Measurements from ENCODE around the gene EFCAB14. TPM values are rescaled to one million over a fixed set of nuclear protein-coding genes. Genes with fewer than 3 reads are reported as not detected.
"Not testable (repeated sequence)": the region's sequence is repeated elsewhere in the genome, so short reads cannot be mapped to it uniquely, and the experiment has no call there.

EFCAB14 gene
- total RNA-seq, 1 donor from 2014 or later = 67.3 TPM

DNA sequence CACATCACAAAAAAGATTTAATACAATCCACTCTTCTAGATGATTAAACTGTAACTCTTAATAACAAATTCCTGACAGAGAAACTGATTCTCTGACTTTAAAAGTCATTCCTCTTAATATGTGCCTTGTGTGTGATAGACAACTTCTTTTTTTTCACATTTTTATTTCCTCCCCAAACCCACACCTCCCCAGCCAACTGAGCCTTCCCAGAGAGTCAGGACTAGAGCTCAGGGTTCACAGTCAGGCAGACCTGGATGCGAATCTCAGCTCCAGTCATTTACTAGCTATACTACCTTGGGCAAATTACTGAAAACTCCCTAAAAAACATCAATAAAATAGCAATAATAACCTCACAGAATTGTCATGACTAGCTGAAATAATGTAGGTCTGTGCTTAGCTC is 64.9 kb downstream of the EFCAB14 start:
- no peaks in the 10 kb centered on the region for H3K27me3 ChIP-seq
- peak overlapping the region in 1 of 2 donors; percentile 8 for H3K4me3 ChIP-seq
- no peak for DNase-seq (ENCODE audit: extremely low spot score in 2 of 2)
- no peak for TF ChIP-seq POLR2A (IDR thresholded peaks at IDR 0.05)
- TF ChIP-seq POLR2AphosphoS5 (IDR thresholded peaks at IDR 0.05; ENCODE audit: insufficient read depth in 1 of 2, low read depth in 1 of 2) = no peak
- H3K36me3 ChIP-seq = peaks cover 0 to 57% of the 10 kb centered on the region in 2 donors
- peak overlapping the region; percentile 15 for H3K27ac ChIP-seq
- intact Hi-C loops (cut with DNase I) = no loop called here
- no peaks in the 10 kb centered on the region for H3K4me1 ChIP-seq
- H3K9me3 ChIP-seq = no peaks in the 10 kb centered on the region

DNA sequence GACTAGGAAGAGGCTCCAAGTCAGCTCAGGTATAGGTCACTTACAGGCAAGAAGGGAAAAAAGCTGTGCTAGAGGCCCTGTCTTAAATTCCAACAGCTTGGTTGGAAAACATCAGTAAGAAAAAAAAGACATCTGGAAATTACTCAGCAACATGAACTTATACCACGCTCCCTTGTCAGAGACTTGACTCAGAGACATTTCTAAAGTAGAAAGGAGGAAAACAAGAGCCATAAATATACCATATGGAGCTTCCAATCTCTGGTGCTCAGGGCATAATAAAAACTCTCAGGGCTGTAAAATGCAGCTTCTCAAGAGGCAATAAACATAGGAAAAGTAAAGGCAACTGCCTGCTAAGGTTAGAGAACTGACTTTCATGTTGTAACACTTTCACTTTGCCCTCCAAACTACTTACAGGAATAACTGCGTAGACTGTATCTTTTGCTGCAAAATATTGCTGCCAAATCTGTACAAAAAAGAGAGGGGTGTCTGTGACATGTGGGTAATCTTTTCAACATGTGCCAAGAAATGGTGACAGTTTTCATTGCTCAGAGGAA is 65.4 kb downstream of the EFCAB14 start:
- peaks cover 0 to 56% of the 10 kb centered on the region in 2 donors for H3K36me3 ChIP-seq
- no peak for DNase-seq (ENCODE audit: extremely low spot score in 2 of 2)
- no peaks in the 10 kb centered on the region for H3K27me3 ChIP-seq
- no peak for TF ChIP-seq POLR2A (IDR thresholded peaks at IDR 0.05)
- TF ChIP-seq, protein P1, sequence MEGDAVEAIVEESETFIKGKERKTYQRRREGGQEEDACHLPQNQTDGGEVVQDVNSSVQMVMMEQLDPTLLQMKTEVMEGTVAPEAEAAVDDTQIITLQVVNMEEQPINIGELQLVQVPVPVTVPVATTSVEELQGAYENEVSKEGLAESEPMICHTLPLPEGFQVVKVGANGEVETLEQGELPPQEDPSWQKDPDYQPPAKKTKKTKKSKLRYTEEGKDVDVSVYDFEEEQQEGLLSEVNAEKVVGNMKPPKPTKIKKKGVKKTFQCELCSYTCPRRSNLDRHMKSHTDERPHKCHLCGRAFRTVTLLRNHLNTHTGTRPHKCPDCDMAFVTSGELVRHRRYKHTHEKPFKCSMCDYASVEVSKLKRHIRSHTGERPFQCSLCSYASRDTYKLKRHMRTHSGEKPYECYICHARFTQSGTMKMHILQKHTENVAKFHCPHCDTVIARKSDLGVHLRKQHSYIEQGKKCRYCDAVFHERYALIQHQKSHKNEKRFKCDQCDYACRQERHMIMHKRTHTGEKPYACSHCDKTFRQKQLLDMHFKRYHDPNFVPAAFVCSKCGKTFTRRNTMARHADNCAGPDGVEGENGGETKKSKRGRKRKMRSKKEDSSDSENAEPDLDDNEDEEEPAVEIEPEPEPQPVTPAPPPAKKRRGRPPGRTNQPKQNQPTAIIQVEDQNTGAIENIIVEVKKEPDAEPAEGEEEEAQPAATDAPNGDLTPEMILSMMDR (IDR thresholded peaks at IDR 0.05) = no peak
- TF ChIP-seq POLR2AphosphoS5 (IDR thresholded peaks at IDR 0.05; ENCODE audit: insufficient read depth in 1 of 2, low read depth in 1 of 2) = no peak
- no peaks in the 10 kb centered on the region for H3K9me3 ChIP-seq
- H3K27ac ChIP-seq = peak overlapping the region; percentile 21
- peak overlapping the region in 1 of 2 donors; percentile 8 for H3K4me3 ChIP-seq
- intact Hi-C loops (cut with DNase I) = no loop called here
- H3K4me1 ChIP-seq = no peaks in the 10 kb centered on the region

DNA sequence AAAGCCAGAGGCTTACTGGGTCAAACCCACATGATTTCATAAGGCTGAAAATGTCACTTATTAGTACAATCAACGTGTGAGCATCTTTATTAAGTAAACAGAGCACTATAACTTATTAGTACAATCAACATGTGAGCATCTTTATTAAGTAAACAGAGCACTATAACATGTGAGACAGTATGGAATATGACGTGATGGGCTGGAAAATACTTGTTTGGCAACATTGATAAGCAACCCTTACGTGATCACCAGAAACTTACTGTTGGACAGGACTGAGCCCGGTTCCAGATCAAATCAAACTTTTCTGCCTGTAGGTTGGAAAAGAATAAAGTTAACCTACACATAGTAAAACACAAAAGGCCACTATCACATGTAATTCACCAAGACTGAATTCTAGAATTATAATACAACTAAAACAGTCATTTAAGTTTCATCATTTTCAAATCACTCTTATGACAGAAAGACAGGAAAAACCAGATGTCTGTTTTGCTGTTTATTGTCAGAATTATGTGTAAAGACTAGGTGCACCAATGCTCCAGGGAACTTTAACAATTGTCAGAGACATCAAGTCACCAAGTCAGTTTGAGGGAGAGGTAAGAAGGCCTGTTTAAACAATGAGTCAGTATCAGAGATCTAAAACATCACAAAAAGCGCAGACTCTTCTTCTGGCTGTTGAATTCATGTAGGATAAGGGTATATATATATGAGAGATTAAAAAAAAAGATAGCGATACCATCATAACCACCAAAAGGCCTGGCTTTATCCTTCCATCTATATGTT is 66.4 kb downstream of the EFCAB14 start:
- Histone ChIP-seq H3K4me1 (no peaks in the 10 kb centered on the region), H3K9me3 (no peaks in the 10 kb centered on the region), H3K36me3 (peaks cover 0 to 51% of the 10 kb centered on the region in 2 donors), H3K27me3 (no peaks in the 10 kb centered on the region), H3K27ac (peak overlapping the region; percentile 21), H3K4me3 (no peak overlapping the region)
- intact Hi-C loops (cut with DNase I) = no loop called here
- TF ChIP-seq, protein P1 (IDR thresholded peaks at IDR 0.05) = no peak
- no peak for DNase-seq (ENCODE audit: extremely low spot score in 2 of 2)

DNA sequence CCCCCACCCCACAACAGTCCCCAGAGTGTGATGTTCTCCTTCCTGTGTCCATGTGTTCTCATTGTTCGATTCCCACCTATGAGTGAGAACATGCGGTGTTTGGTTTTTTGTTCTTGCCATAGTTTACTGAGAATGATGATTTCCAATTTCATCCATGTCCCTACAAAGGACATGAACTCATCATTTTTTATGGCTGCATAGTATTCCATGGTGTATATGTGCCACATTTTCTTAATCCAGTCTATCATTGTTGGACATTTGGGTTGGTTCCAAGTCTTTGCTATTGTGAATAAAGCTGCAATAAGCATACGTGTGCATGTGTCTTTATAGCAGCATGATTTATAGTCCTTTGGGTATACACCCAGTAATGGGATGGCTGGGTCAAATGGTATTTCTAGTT is 67.8 kb downstream of the EFCAB14 start:
- intact Hi-C loops (cut with DNase I); DNase-seq (ENCODE audit: extremely low spot score in 2 of 2); H3K4me1 ChIP-seq; H3K4me3 ChIP-seq; H3K27me3 ChIP-seq; H3K27ac ChIP-seq; H3K9me3 ChIP-seq: not testable (repeated sequence)
- peaks cover 0 to 44% of the 10 kb centered on the region in 2 donors for H3K36me3 ChIP-seq

DNA sequence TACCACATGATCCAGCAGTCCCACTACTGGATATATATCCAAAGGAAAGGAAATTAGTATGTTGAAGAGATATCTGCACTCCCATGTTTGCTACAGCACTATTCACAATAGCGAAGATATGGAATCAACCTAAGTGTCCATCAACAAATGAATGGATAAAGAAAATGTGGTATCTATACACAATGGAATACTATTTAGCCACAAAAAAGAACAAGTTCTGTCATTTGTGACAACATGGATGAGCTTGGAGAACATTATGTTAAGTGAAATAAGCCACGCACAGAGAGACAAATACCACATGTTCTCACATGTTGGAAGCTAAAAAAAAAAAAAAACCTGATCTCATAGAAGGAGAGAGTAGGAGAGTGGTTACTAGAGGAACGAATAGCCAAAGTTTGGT is 68.4 kb downstream of the EFCAB14 start:
- H3K36me3 ChIP-seq = peaks cover 0 to 37% of the 10 kb centered on the region in 2 donors
- no peaks in the 10 kb centered on the region for H3K27me3 ChIP-seq
- no peak overlapping the region for H3K4me3 ChIP-seq
- no peaks in the 10 kb centered on the region for H3K9me3 ChIP-seq
- DNase-seq (ENCODE audit: extremely low spot score in 2 of 2) = no peak
- TF ChIP-seq POLR2AphosphoS5 (IDR thresholded peaks at IDR 0.05; ENCODE audit: insufficient read depth in 1 of 2, low read depth in 1 of 2) (no peak), POLR2A (IDR thresholded peaks at IDR 0.05) (no peak)
- TF ChIP-seq, protein P1 (IDR thresholded peaks at IDR 0.05) = no peak
- intact Hi-C loops (cut with DNase I) = no loop called here
- H3K4me1 ChIP-seq = no peaks in the 10 kb centered on the region
- no peak overlapping the region for H3K27ac ChIP-seq

DNA sequence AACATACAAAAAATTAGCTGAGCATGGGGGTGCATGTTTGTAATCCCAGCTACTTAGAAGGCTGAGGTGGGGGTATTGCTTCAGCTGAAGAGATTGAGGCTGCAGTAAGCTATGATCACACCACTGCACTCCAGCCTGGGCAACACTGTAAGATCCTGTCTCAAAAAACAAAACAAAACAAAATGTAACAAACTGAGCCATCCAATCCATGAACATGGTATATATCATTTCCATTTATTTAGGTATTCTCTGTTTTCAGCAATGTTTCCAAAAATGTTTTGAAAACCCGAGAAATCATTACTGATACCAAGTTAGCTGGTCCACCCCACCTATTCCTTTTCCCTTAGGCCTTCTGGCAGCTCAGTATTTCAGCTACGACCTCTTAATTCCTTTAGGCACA is 69.2 kb downstream of the EFCAB14 start:
- Histone ChIP-seq H3K36me3 (peaks cover 0 to 30% of the 10 kb centered on the region in 2 donors), H3K27me3 (no peaks in the 10 kb centered on the region), H3K9me3 (no peaks in the 10 kb centered on the region), H3K4me1 (no peaks in the 10 kb centered on the region), H3K4me3 (no peak overlapping the region), H3K27ac (no peak overlapping the region)
- no peak for DNase-seq (ENCODE audit: extremely low spot score in 2 of 2)
- TF ChIP-seq POLR2AphosphoS5 (IDR thresholded peaks at IDR 0.05; ENCODE audit: insufficient read depth in 1 of 2, low read depth in 1 of 2) = no peak
- TF ChIP-seq, protein P1 (IDR thresholded peaks at IDR 0.05) = no peak
- TF ChIP-seq POLR2A (IDR thresholded peaks at IDR 0.05) = no peak
- intact Hi-C loops (cut with DNase I) = no loop called here
